Keratinocyte (primary cell): ENCODE data around the gene DEGS1. TPM values are rescaled to one million over a fixed set of nuclear protein-coding genes. Genes with fewer than 3 reads are reported as not detected.

Source experiments
- DNase-seq: peaks from one replicate; pipeline ENCODE4 v3.0.0-alpha.2; 2011; ENCODE audit warnings: low read depth, missing footprints, low spot score
- FAIRE-seq: peaks from 2 replicates; lab custom pipeline; 2011; peaks lifted over from hg19 to GRCh38; lab: Jason Lieb, UNC
- H2AFZ ChIP-seq: 2 replicates; pipeline ENCODE4 v1.6.0; 2012; ENCODE audit warnings: low read length, control low read depth, inconsistent platforms; ENCODE audit not compliant: control insufficient read depth
- H3K27ac ChIP-seq: 2 replicates; pipeline ENCODE4 v1.5.1; 2011; ENCODE audit warnings: low read length; ENCODE audit not compliant: control insufficient read depth, insufficient read depth
- H3K27me3 ChIP-seq: 3 replicates; pipeline ENCODE4 v1.6.0; 2011; ENCODE audit warnings: low read length; ENCODE audit not compliant: control insufficient read depth, insufficient read depth; ENCODE audit errors: extremely low read depth
- H3K36me3 ChIP-seq, 2 experiments: 2 replicates in 1 of 2; 3 replicates in 1 of 2; pipeline ENCODE4 v1.5.1; 2011; ENCODE audit warnings: low read length in 2 of 2, mild to moderate bottlenecking in 1 of 2; ENCODE audit not compliant: control insufficient read depth in 2 of 2, insufficient read depth in 2 of 2; ENCODE audit errors: extremely low read depth in 1 of 2
- H3K4me1 ChIP-seq: 3 replicates; pipeline ENCODE4 v1.5.1; 2011; ENCODE audit warnings: low read length; ENCODE audit not compliant: control insufficient read depth, insufficient read depth; ENCODE audit errors: extremely low read depth
- H3K4me2 ChIP-seq: 3 replicates; pipeline ENCODE4 v1.6.0; 2011; ENCODE audit warnings: low read depth, low read length; ENCODE audit not compliant: control insufficient read depth, insufficient read depth; ENCODE audit errors: extremely low read depth
- H3K4me3 ChIP-seq, 3 experiments: fragments of 200-600 bp in 1 of 3; sonication (generic) in 1 of 3; 2 replicates in 2 of 3; 3 replicates in 1 of 3; pipeline ENCODE4 v1.5.1; 2011 to 2016; ENCODE audit warnings: low read length in 3 of 3, mild to moderate bottlenecking in 3 of 3, control low read depth in 2 of 3, inconsistent platforms in 1 of 3, low read depth in 1 of 3, mixed read lengths in 1 of 3, mixed run types in 1 of 3, moderate library complexity in 1 of 3; ENCODE audit not compliant: control insufficient read depth in 2 of 3, insufficient read depth in 2 of 3; ENCODE audit errors: extremely low read depth in 1 of 3
- H3K79me2 ChIP-seq: 2 replicates; pipeline ENCODE4 v1.6.0; 2012; ENCODE audit warnings: low read length; ENCODE audit not compliant: control insufficient read depth, insufficient read depth
- H3K9ac ChIP-seq: 3 replicates; pipeline ENCODE4 v1.6.0; 2011; ENCODE audit warnings: low read length; ENCODE audit not compliant: control insufficient read depth, insufficient read depth; ENCODE audit errors: extremely low read depth
- H3K9me1 ChIP-seq: 3 replicates; pipeline ENCODE4 v1.6.0; 2011; ENCODE audit warnings: low read length; ENCODE audit not compliant: control insufficient read depth, insufficient read depth; ENCODE audit errors: extremely low read depth
- H3K9me3 ChIP-seq: 2 replicates; pipeline ENCODE4 v1.5.1; 2012; ENCODE audit warnings: low read depth, low read length; ENCODE audit not compliant: control insufficient read depth
- H4K20me1 ChIP-seq: 3 replicates; pipeline ENCODE4 v1.6.0; 2011; ENCODE audit warnings: low read length; ENCODE audit not compliant: control insufficient read depth, insufficient read depth; ENCODE audit errors: extremely low read depth
- EZH2 ChIP-seq: IDR thresholded peaks from one replicate; pipeline ENCODE4 v1.6.1; 2012; ENCODE audit warnings: inconsistent platforms, mild to moderate bottlenecking, low read length, moderate library complexity
- dilution Hi-C: fragments of 300-500 bp; cut with MboI; formaldehyde crosslinking; loops from one replicate; pipeline ENCODE4 v1.7.0; 2020; ENCODE audit warnings: low sequenced_read_pairs; ENCODE audit not compliant: extremely low pct_ligation_motif_present
- polyA plus RNA-seq, 5 experiments: library from polyadenylated mRNA; depleted of rRNA in 3 of 5; stranded (reverse) in 3 of 5; stranded (forward) in 1 of 5; unstranded in 1 of 5; fragments of >200 nt; gene quantifications; 1 replicate in 1 of 5; 2 replicates in 3 of 5; 3 replicates in 1 of 5; pipeline versions ENCODE4 v1.2.1 to v1.2.3, GENCODE V29; 2011 to 2012; ENCODE audit warnings: missing spikeins in 2 of 5, low read depth in 1 of 5, low replicate concordance in 1 of 5
- TF ChIP-seq, protein P1 (sequence below), 3 experiments: IDR thresholded peaks in 1 of 3; conservative IDR thresholded peaks in 1 of 3; optimal IDR thresholded peaks in 1 of 3; 2 replicates in 2 of 3; 3 replicates in 1 of 3; pipeline versions ENCODE3 to v1.5.1; 2011; ENCODE audit warnings: low read length in 3 of 3, mild to moderate bottlenecking in 3 of 3, moderate library complexity in 2 of 3, control low read depth in 1 of 3, inconsistent platforms in 1 of 3; ENCODE audit not compliant: insufficient read depth in 2 of 3; ENCODE audit errors: extremely low read depth in 1 of 3

Gene DEGS1
- polyA plus RNA-seq, 1 donor (not counting 4 experiments of a cell fraction or from before 2014, with no cell fraction given) = 314 TPM

DNA sequence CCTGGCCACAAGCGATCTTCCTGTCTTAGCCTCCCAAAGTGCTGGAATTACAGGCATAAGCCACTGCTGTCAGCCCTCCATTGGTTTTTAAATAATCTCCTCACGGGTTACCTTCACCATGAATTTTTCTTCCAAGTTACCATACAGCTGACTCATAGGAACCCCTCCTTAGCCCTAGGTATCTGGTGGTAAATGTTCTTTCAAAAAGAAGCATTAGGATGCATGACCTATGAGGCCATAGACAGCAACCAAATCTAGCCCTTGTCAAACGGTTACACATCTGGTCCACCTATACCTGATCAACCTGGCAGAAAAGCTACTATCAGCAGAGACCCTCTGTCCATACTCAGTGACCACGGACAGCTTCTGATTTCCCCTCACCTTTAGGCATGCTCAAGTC lies 12.7 kb upstream of the DEGS1 start:
- H2AFZ ChIP-seq = no peak overlapping the region
- no peaks in the 10 kb centered on the region for H3K9me1 ChIP-seq
- DNase-seq (no peak), FAIRE-seq (no peak)
- no peaks in the 10 kb centered on the region for H3K36me3 ChIP-seq
- no peak overlapping the region for H3K9ac ChIP-seq
- H3K4me3 ChIP-seq = no peak overlapping the region
- peak overlapping the region; percentile 9 for H3K4me2 ChIP-seq
- H3K9me3 ChIP-seq = no peaks in the 10 kb centered on the region
- no peaks in the 10 kb centered on the region for H3K79me2 ChIP-seq
- no peaks in the 10 kb centered on the region for H3K27me3 ChIP-seq
- H4K20me1 ChIP-seq = no peaks in the 10 kb centered on the region
- dilution Hi-C loops = no loop called here
- peaks cover 28% of the 10 kb centered on the region for H3K4me1 ChIP-seq
- H3K27ac ChIP-seq = no peak overlapping the region
- no peak for TF ChIP-seq EZH2
- TF ChIP-seq, protein P1, sequence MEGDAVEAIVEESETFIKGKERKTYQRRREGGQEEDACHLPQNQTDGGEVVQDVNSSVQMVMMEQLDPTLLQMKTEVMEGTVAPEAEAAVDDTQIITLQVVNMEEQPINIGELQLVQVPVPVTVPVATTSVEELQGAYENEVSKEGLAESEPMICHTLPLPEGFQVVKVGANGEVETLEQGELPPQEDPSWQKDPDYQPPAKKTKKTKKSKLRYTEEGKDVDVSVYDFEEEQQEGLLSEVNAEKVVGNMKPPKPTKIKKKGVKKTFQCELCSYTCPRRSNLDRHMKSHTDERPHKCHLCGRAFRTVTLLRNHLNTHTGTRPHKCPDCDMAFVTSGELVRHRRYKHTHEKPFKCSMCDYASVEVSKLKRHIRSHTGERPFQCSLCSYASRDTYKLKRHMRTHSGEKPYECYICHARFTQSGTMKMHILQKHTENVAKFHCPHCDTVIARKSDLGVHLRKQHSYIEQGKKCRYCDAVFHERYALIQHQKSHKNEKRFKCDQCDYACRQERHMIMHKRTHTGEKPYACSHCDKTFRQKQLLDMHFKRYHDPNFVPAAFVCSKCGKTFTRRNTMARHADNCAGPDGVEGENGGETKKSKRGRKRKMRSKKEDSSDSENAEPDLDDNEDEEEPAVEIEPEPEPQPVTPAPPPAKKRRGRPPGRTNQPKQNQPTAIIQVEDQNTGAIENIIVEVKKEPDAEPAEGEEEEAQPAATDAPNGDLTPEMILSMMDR (optimal IDR thresholded peaks at IDR 0.05 in 1 of 3, IDR thresholded peaks at IDR 0.05 in 1 of 3, conservative IDR thresholded peaks at IDR 0.05 in 1 of 3; ENCODE audit: extremely low read depth in 1 of 3, insufficient read depth in 2 of 3, low read length in 3 of 3) = no peak

DNA sequence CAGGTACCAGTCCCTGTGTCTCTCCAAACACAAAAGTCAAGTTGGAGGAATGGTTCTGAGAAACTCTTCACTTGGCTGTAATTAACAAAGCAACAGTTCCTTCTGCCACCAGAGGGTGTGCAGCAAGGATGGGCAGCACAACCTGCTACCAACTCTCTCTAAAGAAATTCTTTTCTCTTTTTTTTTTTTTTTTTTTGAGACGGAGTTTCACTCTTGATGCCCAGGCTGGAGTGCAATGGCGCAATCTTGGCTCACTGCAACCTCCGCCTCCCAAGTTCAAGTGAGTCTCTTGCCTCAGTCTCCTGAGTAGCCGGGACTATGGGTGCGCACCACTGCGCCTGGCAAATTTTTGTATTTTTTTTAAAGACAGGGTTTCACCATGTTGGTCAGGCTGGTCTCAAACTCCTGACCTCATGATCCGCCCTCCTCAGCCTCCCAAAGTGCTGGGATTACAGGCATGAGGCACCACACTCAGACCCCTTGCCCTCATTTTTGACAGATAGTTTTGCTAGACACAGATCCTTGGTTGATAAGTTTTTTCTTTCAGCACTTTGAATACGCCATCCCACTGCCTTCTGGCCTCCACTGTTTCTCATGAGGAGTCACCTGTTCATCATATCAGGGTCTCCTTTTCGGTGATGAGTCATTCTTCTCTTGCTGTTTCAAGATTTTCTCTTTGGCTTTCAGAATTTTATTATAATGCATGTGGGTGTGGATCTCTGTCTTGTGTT lies 12.1 kb upstream of the DEGS1 start:
- Histone ChIP-seq H3K36me3 (no peaks in the 10 kb centered on the region), H3K4me1 (peaks cover 31% of the 10 kb centered on the region), H3K27ac (no peak overlapping the region), H3K4me2 (peak overlapping the region; percentile 9), H3K27me3 (no peaks in the 10 kb centered on the region), H4K20me1 (no peaks in the 10 kb centered on the region), H2AFZ (no peak overlapping the region), H3K79me2 (no peaks in the 10 kb centered on the region), H3K9me1 (no peaks in the 10 kb centered on the region), H3K9me3 (no peaks in the 10 kb centered on the region), H3K4me3 (no peak overlapping the region), H3K9ac (no peak overlapping the region)
- FAIRE-seq = no peak
- dilution Hi-C loops = no loop called here
- no peak for TF ChIP-seq EZH2
- TF ChIP-seq, protein P1 (optimal IDR thresholded peaks at IDR 0.05 in 1 of 3, IDR thresholded peaks at IDR 0.05 in 1 of 3, conservative IDR thresholded peaks at IDR 0.05 in 1 of 3; ENCODE audit: extremely low read depth in 1 of 3, insufficient read depth in 2 of 3, low read length in 3 of 3) = peak; percentile 41 to 61 (median 58)
- no peak for DNase-seq
